ENCODE measurements around the gene ELFN1.

Gene ELFN1

DNA sequence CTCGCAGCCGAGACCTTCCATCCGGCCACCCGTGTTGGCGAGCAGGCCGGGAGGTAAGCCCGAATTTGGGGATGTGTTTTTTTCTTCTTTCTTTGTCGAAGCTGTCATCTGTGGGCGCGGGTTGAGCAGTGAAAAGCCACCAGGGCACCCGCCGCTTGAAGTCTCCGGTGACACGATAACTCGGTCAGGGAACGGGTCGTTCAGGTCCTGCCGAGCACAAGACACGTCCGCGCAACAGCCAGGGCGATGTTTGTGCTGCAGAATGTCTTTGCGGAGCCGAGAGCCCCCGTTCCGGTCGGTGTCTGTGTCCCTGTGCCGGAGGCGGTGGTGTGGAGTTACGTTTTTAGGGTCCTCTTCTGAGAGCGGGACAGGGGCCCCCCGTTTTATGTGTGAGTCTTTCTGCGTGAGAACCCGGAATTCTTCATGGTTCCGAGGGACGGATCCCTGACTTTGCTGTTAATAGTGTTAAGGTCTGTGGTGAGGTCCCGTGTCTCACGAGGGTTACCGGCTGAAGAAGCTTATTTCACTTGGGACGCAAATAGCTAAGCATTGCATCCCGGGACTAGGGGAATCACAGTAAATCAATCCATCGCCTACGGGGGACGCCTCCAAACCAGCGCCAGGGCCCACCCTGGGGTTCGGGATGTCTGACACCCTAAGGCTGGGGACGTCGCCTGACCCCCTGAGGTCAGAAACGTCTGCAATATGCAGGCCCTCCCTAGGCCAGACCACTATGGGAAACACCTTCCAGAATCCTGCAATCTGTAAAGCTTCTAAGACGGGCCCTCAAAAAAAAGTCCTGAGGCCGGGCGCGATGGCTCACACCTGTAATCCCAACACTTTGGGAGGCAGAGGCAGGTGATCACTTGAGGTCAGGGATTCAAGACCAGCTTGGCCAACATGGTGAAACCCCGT, 99.5 kb downstream of the ELFN1 start:
- Histone ChIP-seq H3K9me3 (ENCODE audit: insufficient read depth, low read depth, low read length) (peaks cover 2% of the 10 kb centered on the region; the same call in 1 of the 2 replicates), H3K9ac (ENCODE audit: low read depth, low read length, poor library complexity, severe bottlenecking) (no peak overlapping the region), H3K4me1 (ENCODE audit: insufficient read depth, low read length, poor library complexity, severe bottlenecking) (no peaks in the 10 kb centered on the region), H3K36me3 (ENCODE audit: insufficient read depth, low read length) (no peaks in the 10 kb centered on the region), H3K4me3 (ENCODE audit: low read length, poor library complexity, severe bottlenecking) (no peak overlapping the region), H3K9me2 (replicated peaks; ENCODE audit: low read depth, low read length) (no peaks in the 10 kb centered on the region), H3K79me2 (ENCODE audit: insufficient read depth, low read length) (no peaks in the 10 kb centered on the region), H3K4me2 (ENCODE audit: low read depth, low read length, poor library complexity, severe bottlenecking) (no peak overlapping the region), H3K27me3 (ENCODE audit: insufficient read depth, low read length, poor library complexity, severe bottlenecking) (no peaks in the 10 kb centered on the region), H3F3A (ENCODE audit: low read depth) (no peaks in the 10 kb centered on the region), H2AFZ (ENCODE audit: low read length) (no peak overlapping the region), H4K20me1 (ENCODE audit: insufficient read depth, low read length, poor library complexity, severe bottlenecking) (no peaks in the 10 kb centered on the region)
- TF ChIP-seq EZH2phosphoT487 (IDR thresholded peaks at IDR 0.05; ENCODE audit: borderline replicate concordance) (no peak), CTCF (conservative IDR thresholded peaks at IDR 0.05; ENCODE audit: low read length) (no peak)

DNA sequence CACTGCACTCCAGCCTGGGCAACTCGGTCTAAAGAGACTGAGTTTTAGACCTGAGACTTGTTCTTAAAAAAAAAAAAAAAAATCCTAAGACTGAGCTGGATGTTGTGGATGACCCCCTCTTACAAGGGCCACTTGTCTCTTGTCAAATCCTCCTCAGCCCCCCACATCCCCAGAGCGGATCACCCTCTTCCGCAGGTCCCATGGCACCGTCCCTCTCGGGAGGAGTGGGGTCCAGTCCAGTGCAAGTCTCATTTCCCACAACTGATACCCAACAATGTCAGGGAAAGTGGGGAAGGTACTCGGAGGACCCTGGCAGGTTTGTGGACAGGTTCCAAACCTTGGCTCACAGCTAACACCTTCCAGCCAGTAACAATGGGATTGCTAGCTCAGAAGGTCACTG, 100.3 kb downstream of the ELFN1 start:
- H3K9me2 ChIP-seq (replicated peaks; ENCODE audit: low read depth, low read length): no peaks in the 10 kb centered on the region
- H3K4me2 ChIP-seq (ENCODE audit: low read depth, low read length, poor library complexity, severe bottlenecking): no peak overlapping the region
- no peaks in the 10 kb centered on the region for H3K36me3 ChIP-seq (ENCODE audit: insufficient read depth, low read length)
- no peak overlapping the region for H3K4me3 ChIP-seq (ENCODE audit: low read length, poor library complexity, severe bottlenecking)
- no peak overlapping the region for H2AFZ ChIP-seq (ENCODE audit: low read length)
- TF ChIP-seq CTCF (conservative IDR thresholded peaks at IDR 0.05; ENCODE audit: low read length) (no peak), EZH2phosphoT487 (IDR thresholded peaks at IDR 0.05; ENCODE audit: borderline replicate concordance) (no peak)
- no peaks in the 10 kb centered on the region for H3K27me3 ChIP-seq (ENCODE audit: insufficient read depth, low read length, poor library complexity, severe bottlenecking)
- no peaks in the 10 kb centered on the region for H3K4me1 ChIP-seq (ENCODE audit: insufficient read depth, low read length, poor library complexity, severe bottlenecking)
- no peaks in the 10 kb centered on the region for H3K79me2 ChIP-seq (ENCODE audit: insufficient read depth, low read length)
- H3K9me3 ChIP-seq (ENCODE audit: insufficient read depth, low read depth, low read length): peaks cover 2% of the 10 kb centered on the region; the same call in 1 of the 2 replicates
- H4K20me1 ChIP-seq (ENCODE audit: insufficient read depth, low read length, poor library complexity, severe bottlenecking): no peaks in the 10 kb centered on the region
- H3F3A ChIP-seq (ENCODE audit: low read depth): no peaks in the 10 kb centered on the region
- no peak overlapping the region for H3K9ac ChIP-seq (ENCODE audit: low read depth, low read length, poor library complexity, severe bottlenecking)

GRCh38 chr7:1775389-1775788, 105.3 kb downstream of the ELFN1 start:
- Histone ChIP-seq H3K4me1 (ENCODE audit: insufficient read depth, low read length, poor library complexity, severe bottlenecking) (no peaks in the 10 kb centered on the region), H3K4me2 (ENCODE audit: low read depth, low read length, poor library complexity, severe bottlenecking) (no peak overlapping the region), H3K79me2 (ENCODE audit: insufficient read depth, low read length) (no peaks in the 10 kb centered on the region), H3F3A (ENCODE audit: low read depth) (no peaks in the 10 kb centered on the region), H3K9me3 (ENCODE audit: insufficient read depth, low read depth, low read length) (no peaks in the 10 kb centered on the region; the same call in 1 of the 2 replicates), H2AFZ (ENCODE audit: low read length) (no peak overlapping the region), H3K27me3 (ENCODE audit: insufficient read depth, low read length, poor library complexity, severe bottlenecking) (no peaks in the 10 kb centered on the region), H3K4me3 (ENCODE audit: low read length, poor library complexity, severe bottlenecking) (no peak overlapping the region), H3K36me3 (ENCODE audit: insufficient read depth, low read length) (no peaks in the 10 kb centered on the region), H3K9me2 (replicated peaks; ENCODE audit: low read depth, low read length) (no peaks in the 10 kb centered on the region), H3K9ac (ENCODE audit: low read depth, low read length, poor library complexity, severe bottlenecking) (no peak overlapping the region), H4K20me1 (ENCODE audit: insufficient read depth, low read length, poor library complexity, severe bottlenecking) (no peaks in the 10 kb centered on the region)
- no peak for TF ChIP-seq EZH2phosphoT487 (IDR thresholded peaks at IDR 0.05; ENCODE audit: borderline replicate concordance)
- TF ChIP-seq CTCF (conservative IDR thresholded peaks at IDR 0.05; ENCODE audit: low read length): no peak

Measured in Loucy (cell line).